Measurements from ENCODE around the gene TTC9B.

TTC9B gene

GRCh38 chr19:40217934-40218890 is at the start of gene TTC9B:
TTC9B (minus strand) TSS chr19:40218384; CDS start chr19:40218381, 3 bp downstream.
- DNase-seq (ENCODE audit: low spot score): peak; percentile 39

GRCh38 chr19:40267601-40267997 is 49.4 kb upstream of the TTC9B start:
- DNase-seq (ENCODE audit: low spot score): no peak

DNA sequence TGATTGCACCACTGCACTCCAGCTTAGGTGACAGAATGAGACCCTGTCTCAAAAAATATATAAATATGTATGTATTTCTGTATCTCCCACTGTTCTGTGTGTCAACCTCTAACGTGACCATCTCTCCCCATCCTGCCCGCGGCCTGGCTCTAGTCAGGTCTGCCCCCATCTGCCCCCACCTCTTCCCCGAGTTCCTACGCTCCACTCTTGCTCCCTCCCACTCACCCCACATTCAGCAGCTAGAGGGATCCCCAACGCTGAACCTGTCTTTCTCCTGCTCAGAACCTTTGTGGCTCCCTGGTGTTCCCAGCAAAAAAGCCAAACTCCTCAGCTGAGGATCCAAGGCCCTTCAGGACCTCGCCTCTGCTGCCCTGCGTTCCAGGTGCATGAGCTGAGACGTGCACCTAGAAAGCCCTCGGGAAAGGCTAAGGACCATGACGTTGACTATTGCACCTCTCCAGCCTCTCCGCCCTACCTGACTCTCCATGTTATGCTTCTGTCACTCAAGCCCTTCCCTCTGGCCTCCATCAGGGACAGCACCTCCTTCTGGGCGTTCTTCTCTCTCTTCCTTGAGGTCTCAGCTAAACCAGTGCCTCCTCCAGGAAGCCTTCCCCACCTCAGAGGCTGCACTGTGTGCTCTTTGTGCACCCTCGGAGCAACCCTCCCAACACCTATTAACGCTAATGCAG is 48.9 kb upstream of the TTC9B start:
- DNase-seq (ENCODE audit: low spot score): no peak

DNA sequence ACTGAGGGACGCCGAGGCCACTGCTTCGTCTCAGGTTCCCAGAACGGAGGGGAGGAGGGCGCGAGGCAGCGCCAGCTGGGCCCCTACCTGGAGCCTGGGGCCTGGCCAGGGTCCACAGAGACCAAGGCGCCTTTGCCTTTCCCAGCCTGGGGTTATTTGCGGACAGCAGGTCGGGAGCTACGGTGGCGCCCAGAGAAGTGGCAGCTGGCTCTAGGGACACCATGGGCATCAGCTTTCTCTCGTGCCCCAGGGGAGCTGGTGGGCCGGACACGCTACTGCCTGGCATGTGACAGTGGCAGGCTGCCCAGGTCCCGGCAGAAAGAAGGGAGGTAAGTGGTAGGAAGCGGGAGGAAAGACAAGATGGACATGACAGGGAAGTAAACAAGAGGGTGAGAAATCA is 47.9 kb upstream of the TTC9B start:
- no peak for DNase-seq (ENCODE audit: low spot score)

DNA sequence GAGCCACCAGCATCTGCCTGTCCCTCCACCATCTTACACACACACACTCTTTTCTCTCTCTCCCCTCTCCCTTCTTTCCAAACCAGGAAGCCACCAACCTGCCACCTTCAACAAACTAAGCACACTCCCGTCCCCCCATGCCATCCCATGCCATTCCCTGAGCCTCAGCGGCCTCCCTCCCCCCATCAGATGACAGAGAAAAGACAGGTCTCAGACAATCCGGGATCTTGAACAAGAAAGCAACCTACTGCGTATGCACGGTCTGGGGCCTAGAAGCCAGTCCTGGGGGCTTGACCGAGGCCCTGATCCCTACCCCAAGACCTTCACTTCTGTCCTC is 47.5 kb upstream of the TTC9B start:
- DNase-seq (ENCODE audit: low spot score): no peak

DNA sequence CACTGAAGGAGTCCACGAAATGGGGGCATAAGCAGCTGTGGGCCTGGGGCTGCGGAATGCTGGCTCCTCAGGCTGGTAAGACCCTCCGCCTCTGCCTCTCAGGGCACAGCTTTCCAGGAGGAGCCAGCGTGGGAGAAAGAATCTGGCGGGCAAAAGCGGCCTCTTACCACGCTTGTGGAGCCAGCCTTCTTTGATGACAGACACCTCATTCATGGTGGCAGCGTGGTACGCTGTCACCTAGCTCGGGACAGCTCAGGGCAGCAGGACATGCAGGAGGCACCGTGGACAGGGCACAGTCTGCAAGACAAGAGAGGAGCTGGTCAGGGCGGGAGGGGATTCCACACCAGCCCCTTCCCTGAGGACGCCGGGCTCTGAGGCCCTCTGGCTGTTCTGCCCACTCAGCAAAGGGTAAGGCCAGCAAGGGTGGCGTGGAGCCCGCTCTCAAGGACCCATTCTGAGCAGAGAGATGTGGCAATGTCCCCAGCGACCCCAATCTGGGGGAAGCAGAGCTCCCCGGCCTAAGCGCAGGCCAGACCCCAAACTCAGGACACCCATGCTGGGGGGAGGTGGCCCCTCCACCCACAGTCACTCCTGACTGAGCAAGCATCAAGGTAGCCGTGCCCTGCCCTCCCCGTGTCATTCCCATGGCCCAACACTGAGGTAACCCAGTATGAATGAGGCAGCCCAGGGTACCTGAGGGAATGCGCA is 47.0 kb upstream of the TTC9B start:
- DNase-seq (ENCODE audit: low spot score): no peak

DNA sequence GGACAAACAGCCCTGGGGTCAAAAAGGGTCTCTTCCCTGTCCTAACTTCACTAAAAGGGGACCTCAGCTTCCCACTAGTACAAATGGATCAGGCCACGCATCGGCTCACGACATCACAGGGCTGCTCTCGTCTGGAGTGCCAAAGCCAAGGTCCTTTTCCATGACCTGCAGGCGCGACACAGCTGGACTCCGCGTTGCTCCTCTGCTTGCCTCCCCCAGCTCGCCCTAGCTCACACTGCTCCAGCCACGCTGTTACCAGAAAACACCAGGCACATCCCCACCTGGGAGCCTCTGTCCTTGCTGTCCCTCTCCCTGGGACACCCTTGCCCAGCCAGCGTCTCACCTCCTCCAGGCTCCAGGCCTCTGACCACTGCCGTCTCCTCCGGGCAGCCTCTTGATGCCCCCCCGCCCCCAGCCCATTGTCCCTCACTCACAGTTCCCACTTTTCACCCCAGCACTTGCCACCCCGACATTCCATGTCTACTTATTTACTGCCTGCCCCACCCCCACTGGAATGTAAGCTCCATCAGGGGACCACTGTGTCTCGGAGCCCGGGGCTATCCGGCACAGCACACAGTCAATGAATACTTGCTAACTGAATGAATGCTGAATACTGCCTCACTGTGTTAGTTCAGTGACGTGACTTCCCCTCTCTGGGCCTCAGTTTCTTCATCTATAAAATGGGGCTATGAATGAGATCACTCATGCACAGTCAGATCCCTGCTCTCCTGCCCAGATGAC is 46.3 kb upstream of the TTC9B start:
- no peak for DNase-seq (ENCODE audit: low spot score)

DNA sequence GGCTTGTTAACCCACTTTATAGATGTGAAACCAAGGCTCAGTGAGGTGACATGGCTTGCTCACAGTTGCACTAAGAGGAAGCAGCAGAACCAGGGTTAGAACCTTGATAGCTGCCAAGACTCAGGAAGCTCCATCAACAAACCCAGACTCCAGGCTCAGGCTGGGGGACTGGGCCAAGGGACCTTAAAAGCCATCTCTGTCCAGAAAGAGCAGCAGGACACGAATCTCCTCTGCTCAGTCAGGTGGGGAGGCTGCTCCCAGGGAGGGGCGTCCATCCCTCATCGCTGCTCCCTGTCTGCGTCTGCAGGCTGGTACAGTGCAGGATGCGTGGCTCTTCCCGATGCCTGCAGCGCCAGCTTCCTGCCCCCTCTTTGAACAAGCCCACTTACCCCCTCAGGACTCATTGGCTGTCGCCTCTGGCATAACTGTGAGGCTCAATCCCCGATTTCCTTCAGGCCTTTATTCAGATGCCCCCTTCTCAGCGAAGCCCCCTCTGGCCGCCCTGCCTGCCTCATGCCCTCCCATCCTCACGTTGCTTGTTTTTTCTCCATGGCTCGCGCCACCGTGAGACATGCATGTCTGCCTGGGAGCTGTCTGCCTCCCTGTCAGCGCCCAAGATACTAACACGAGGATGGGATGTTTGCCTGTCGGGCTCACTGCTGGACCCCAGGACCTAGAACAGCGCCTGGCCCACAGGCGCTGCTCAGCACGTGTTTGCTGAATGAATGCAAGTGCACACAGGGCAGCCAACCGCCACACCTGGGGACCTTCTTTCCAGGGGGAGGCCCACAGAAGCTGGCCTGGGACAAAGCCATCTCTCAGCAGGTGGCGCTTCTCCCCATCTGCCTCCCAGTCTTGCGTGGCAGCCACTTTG is 45.5 kb upstream of the TTC9B start:
- no peak for DNase-seq (ENCODE audit: low spot score)

DNA sequence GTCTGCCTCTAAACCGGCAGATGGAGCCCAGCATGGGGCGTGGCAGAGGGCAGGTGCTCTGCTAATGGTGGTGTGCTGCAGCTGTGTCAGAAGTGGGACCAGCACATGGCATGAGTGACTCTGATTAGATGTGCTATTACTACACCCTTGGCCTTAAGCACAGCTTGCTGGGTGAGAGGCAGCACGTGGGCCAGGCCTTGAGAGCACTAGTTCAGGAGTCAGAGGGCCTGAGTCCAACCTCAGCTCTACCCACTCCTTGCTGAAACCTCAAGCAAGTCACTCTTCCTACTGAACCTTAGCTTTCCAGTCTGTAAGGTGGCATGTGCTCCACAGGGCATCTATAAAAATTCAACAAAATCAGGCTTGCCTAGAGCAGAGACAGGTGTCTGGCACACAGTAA is 44.2 kb upstream of the TTC9B start:
- DNase-seq (ENCODE audit: low spot score): no peak

- DNase-seq (ENCODE audit: low spot score): no peak
These were observed 43.4 kb upstream of the TTC9B start for GRCh38 chr19:40261631-40262030.

DNA sequence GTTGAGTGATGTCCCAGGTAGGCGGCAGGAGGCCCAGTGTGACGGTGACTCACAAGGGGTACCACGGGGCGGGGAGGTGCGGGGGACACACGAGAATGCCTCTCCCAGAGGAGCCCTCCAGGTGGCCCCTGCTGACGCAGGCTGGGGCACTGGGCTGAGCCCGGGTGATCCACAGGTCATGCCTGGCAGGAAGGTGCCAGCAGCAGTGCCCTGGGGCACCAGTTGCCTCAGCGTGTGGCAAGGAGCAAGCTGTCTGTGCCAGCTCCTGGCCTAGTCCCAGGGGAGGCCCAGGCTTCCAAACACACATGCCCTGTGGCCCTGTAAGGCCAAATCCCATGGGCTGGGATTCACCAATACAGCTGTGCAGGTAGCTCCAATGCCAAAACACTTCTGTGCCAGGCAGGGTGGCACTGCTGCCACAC is 38.9 kb upstream of the TTC9B start:
- no peak for DNase-seq (ENCODE audit: low spot score)

DNA sequence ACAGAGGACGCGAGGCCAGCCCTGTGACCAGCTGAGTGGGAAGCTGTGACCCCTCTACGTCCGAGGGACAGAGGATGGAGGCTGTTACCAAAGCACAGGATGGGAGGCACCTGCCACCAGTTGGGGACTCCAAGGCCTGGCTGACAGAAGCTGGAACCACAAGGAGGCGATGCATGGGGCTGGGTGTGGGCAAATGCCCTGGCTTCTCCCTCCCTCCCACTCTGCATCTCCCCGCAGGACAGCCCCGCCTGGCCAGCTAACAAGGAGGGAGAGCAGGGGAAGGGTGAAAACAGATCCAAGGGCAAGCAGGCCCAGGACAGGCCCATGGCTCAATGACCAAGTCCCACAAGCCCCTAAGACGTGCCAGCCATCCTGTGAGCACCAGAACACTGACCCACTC is 38.3 kb upstream of the TTC9B start:
- DNase-seq (ENCODE audit: low spot score): no peak

GRCh38 chr19:40255619-40256166 is 37.5 kb upstream of the TTC9B start:
- no peak for DNase-seq (ENCODE audit: low spot score)

DNA sequence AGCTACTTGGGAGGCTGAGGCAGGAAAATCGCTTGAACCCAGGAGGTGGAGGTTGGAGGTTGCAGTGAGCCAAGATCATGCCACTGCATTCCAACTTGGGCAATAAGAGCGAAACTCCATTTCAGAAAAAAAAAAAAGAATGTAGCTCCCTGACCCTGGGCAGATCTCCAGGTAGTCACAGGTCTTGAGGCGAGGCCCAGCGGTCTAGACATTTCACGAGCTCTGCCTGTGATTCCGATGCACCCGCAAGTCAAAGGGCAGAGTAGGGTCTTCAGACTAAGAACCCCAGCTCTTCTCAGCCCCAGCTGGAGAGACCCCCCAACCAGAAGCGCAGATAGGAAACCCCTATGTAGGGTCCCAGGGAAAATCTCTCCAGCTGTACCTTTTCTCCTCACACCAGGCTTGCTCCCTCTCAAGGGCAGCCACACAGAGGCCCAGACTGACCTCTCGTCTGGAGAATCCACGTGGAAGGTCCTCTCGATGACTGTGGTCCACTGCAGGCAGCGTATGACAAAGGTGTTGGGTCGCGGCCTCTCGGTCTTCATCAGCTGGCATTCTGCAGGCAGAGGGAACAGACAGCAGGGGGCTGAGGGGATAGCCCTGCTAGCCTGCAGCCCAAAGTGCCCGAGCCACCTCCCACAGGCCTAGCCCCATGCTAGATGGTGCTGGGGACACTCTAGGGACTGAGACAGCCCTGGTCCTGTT is 36.7 kb upstream of the TTC9B start:
- no peak for DNase-seq (ENCODE audit: low spot score)

- DNase-seq (ENCODE audit: low spot score): no peak
These were observed 35.5 kb upstream of the TTC9B start for GRCh38 chr19:40253611-40254092.

GRCh38 chr19:40252395-40252794 is 34.2 kb upstream of the TTC9B start:
- DNase-seq (ENCODE audit: low spot score): no peak

- DNase-seq (ENCODE audit: low spot score): no peak
These were observed 33.8 kb upstream of the TTC9B start for GRCh38 chr19:40251991-40252390.

GRCh38 chr19:40251244-40251643 is 33.1 kb upstream of the TTC9B start:
- no peak for DNase-seq (ENCODE audit: low spot score)

DNA sequence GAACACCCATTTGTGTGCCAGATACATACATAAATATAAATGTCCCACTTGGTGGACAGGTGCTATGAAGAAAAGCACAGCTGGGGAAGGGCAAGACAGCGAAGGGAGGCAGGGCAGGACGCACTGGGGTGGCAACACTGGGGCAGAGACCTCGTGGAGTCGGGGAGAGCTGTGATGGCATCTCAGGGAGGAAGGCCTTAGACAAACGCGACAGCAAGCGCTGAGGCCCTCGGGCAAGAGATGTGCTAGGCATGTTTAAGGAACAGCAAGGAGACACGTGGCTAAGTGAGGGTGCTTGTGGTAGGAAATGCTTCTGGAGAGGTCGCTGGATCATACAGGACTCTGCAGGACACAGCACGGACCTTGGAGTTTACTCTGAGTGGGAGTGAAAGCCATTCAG is 31.6 kb upstream of the TTC9B start:
- no peak for DNase-seq (ENCODE audit: low spot score)

- DNase-seq (ENCODE audit: low spot score): no peak
These were observed 31.0 kb upstream of the TTC9B start for GRCh38 chr19:40249201-40249600.

Data from globus pallidus (tissue), 1 donor.